ENCODE results near the gene SLC38A11. TPM values are rescaled to one million over a fixed set of nuclear protein-coding genes. Genes with fewer than 3 reads are reported as not detected.

SLC38A11 gene
- total and polyA plus RNA-seq, 4 experiments from 2014 or later = not detected

DNA sequence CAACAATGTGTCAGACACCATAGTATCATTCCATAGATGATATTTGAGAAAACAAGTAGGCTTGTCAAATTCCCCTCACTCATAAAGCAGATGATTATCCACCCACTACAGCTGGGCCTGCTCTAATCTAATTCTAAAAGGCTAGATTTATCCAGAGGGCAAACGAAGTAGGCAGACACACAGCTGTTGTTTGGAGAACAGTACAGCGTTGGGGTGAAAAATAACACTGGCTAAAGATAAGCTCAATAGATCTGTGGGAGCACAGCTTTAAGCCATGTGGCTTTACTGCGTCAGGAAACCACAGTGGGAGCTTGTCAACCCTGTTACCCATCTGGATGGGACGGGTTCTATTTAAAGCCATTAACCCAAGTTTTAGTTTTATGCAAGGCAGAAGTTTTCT, 64.8 kb downstream of the SLC38A11 start:
- POLR2A ChIA-PET (ENCODE audit: partially characterized antibody) = no interaction called here
- CTCF ChIA-PET (ENCODE audit: partially characterized antibody) = no interaction called here
- peaks cover 0 to 2% (median 0%) of the 10 kb centered on the region in 8 donors for H3K9me3 Mint-ChIP-seq
- H3K4me1 Mint-ChIP-seq = no peaks in the 10 kb centered on the region
- H3K27me3 Mint-ChIP-seq = no peaks in the 10 kb centered on the region
- no peaks in the 10 kb centered on the region for H3K36me3 Mint-ChIP-seq
- H3K36me3 ChIP-seq (ENCODE audit: insufficient read depth, low read length) = no peaks in the 10 kb centered on the region
- no peak overlapping the region for H3K4me3 ChIP-seq (ENCODE audit: low read length in 2 of 2)
- no peak overlapping the region for H3K27ac Mint-ChIP-seq
- no peak for DNase-seq
- H3K27ac ChIP-seq (ENCODE audit: low read depth, low read length) = no peak overlapping the region
- no peaks in the 10 kb centered on the region for H3K9me3 ChIP-seq (ENCODE audit: control insufficient read depth in 1 of 2, low read length in 2 of 2)
- intact Hi-C loops (cut with micrococcal nuclease) = no loop called here
- no peaks in the 10 kb centered on the region for H3K27me3 ChIP-seq (ENCODE audit: insufficient read depth, low read length)
- H3K4me1 ChIP-seq (ENCODE audit: insufficient read depth, low read length) = no peaks in the 10 kb centered on the region
- H3K4me3 Mint-ChIP-seq = no peak overlapping the region

DNA sequence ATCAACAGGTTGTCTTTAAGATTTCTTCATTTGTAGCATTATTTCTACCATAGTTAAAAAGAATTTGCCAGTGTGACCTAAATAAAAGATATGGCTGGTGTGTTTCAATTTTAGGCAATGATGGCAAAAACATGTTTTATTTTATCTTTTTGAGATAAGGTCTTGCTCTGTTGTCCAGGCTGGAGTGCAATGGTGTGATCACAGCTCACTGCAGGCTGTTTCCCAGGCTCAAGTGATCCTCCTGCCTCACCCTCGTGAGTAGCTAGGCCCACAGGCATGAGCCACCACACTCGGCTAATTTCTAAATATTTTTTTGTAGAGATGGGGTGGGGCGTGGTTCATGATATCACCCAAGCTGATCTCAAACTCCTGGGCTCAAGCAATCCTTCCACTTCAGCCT, 66.7 kb downstream of the SLC38A11 start:
- DNase-seq = no peak
- H3K9me3 Mint-ChIP-seq = no peaks in the 10 kb centered on the region
- no peaks in the 10 kb centered on the region for H3K36me3 Mint-ChIP-seq
- no peak overlapping the region for H3K4me3 ChIP-seq (ENCODE audit: low read length in 2 of 2)
- ChIA-PET CTCF (ENCODE audit: partially characterized antibody) (no interaction called here), POLR2A (ENCODE audit: partially characterized antibody) (no interaction called here)
- no peak overlapping the region for H3K27ac ChIP-seq (ENCODE audit: low read depth, low read length)
- H3K27ac Mint-ChIP-seq = no peak overlapping the region
- H3K4me3 Mint-ChIP-seq = no peak overlapping the region
- H3K27me3 Mint-ChIP-seq = no peaks in the 10 kb centered on the region
- H3K4me1 Mint-ChIP-seq = no peaks in the 10 kb centered on the region
- intact Hi-C loops (cut with micrococcal nuclease) = no loop called here
- H3K9me3 ChIP-seq (ENCODE audit: control insufficient read depth in 1 of 2, low read length in 2 of 2) = no peaks in the 10 kb centered on the region
- H3K4me1 ChIP-seq (ENCODE audit: insufficient read depth, low read length) = no peaks in the 10 kb centered on the region
- H3K27me3 ChIP-seq (ENCODE audit: insufficient read depth, low read length) = no peaks in the 10 kb centered on the region
- H3K36me3 ChIP-seq (ENCODE audit: insufficient read depth, low read length) = no peaks in the 10 kb centered on the region

GRCh38 chr2:164887434-164888144, 67.7 kb downstream of the SLC38A11 start:
- no peaks in the 10 kb centered on the region for H3K27me3 ChIP-seq (ENCODE audit: insufficient read depth, low read length)
- H3K9me3 Mint-ChIP-seq = peaks cover 0 to 3% (median 0%) of the 10 kb centered on the region in 8 donors
- no peaks in the 10 kb centered on the region for H3K27me3 Mint-ChIP-seq
- H3K27ac Mint-ChIP-seq = no peak overlapping the region
- H3K4me3 Mint-ChIP-seq = no peak overlapping the region
- H3K4me1 ChIP-seq (ENCODE audit: insufficient read depth, low read length) = no peaks in the 10 kb centered on the region
- no peaks in the 10 kb centered on the region for H3K4me1 Mint-ChIP-seq
- DNase-seq = no peak
- no peak overlapping the region for H3K4me3 ChIP-seq (ENCODE audit: low read length in 2 of 2)
- intact Hi-C loops (cut with micrococcal nuclease) = no loop called here
- ChIA-PET CTCF (ENCODE audit: partially characterized antibody) (no interaction called here), POLR2A (ENCODE audit: partially characterized antibody) (no interaction called here)
- no peaks in the 10 kb centered on the region for H3K36me3 Mint-ChIP-seq
- no peak overlapping the region for H3K27ac ChIP-seq (ENCODE audit: low read depth, low read length)
- no peaks in the 10 kb centered on the region for H3K36me3 ChIP-seq (ENCODE audit: insufficient read depth, low read length)
- no peaks in the 10 kb centered on the region for H3K9me3 ChIP-seq (ENCODE audit: control insufficient read depth in 1 of 2, low read length in 2 of 2)

DNA sequence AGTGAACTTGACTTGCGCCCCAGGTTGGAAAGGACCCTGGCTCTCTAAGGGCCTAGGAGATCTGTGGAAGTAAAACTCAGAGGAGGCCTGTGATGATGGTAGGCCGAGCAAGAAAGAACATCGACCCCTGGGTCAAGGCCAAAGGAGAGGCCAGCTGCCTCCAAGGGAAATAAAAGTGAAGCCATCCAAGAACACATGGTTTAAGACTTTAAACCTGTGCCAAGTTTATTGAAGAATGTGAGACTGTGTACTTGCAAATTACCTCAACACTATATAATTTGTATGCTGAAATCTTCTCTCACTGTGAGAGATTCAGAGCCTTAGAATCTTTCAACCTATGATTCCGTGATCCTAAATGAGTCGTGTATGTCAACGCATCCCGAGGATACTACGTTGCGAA, 73.0 kb downstream of the SLC38A11 start:
- H3K9me3 Mint-ChIP-seq = peaks cover 0 to 3% (median 0%) of the 10 kb centered on the region in 8 donors
- no peak overlapping the region for H3K27ac Mint-ChIP-seq
- H3K4me3 Mint-ChIP-seq = no peak overlapping the region
- Histone ChIP-seq H3K9me3 (ENCODE audit: control insufficient read depth in 1 of 2, low read length in 2 of 2) (no peaks in the 10 kb centered on the region), H3K36me3 (ENCODE audit: insufficient read depth, low read length) (no peaks in the 10 kb centered on the region), H3K4me1 (ENCODE audit: insufficient read depth, low read length) (no peaks in the 10 kb centered on the region), H3K4me3 (ENCODE audit: low read length in 2 of 2) (no peak overlapping the region), H3K27ac (ENCODE audit: low read depth, low read length) (no peak overlapping the region), H3K27me3 (ENCODE audit: insufficient read depth, low read length) (no peaks in the 10 kb centered on the region)
- POLR2A ChIA-PET (ENCODE audit: partially characterized antibody) = no interaction called here
- H3K36me3 Mint-ChIP-seq = no peaks in the 10 kb centered on the region
- CTCF ChIA-PET (ENCODE audit: partially characterized antibody) = no interaction called here
- intact Hi-C loops (cut with micrococcal nuclease) = no loop called here
- no peaks in the 10 kb centered on the region for H3K4me1 Mint-ChIP-seq
- DNase-seq = no peak
- no peaks in the 10 kb centered on the region for H3K27me3 Mint-ChIP-seq

- no peak overlapping the region for H3K27ac Mint-ChIP-seq
- no peak overlapping the region for H3K27ac ChIP-seq (ENCODE audit: low read depth, low read length)
- H3K4me1 ChIP-seq (ENCODE audit: insufficient read depth, low read length) = no peaks in the 10 kb centered on the region
- no peaks in the 10 kb centered on the region for H3K27me3 ChIP-seq (ENCODE audit: insufficient read depth, low read length)
- peaks cover 0 to 3% (median 0%) of the 10 kb centered on the region in 8 donors for H3K9me3 Mint-ChIP-seq
- ChIA-PET POLR2A (ENCODE audit: partially characterized antibody) (no interaction called here), CTCF (ENCODE audit: partially characterized antibody) (no interaction called here)
- H3K36me3 Mint-ChIP-seq = no peaks in the 10 kb centered on the region
- H3K9me3 ChIP-seq (ENCODE audit: control insufficient read depth in 1 of 2, low read length in 2 of 2) = no peaks in the 10 kb centered on the region
- no peak for DNase-seq
- H3K27me3 Mint-ChIP-seq = no peaks in the 10 kb centered on the region
- no peaks in the 10 kb centered on the region for H3K36me3 ChIP-seq (ENCODE audit: insufficient read depth, low read length)
- intact Hi-C loops (cut with micrococcal nuclease) = no loop called here
- H3K4me1 Mint-ChIP-seq = no peaks in the 10 kb centered on the region
- no peak overlapping the region for H3K4me3 ChIP-seq (ENCODE audit: low read length in 2 of 2)
- H3K4me3 Mint-ChIP-seq = no peak overlapping the region
Observed at GRCh38 chr2:164881524-164881923, 73.8 kb downstream of the SLC38A11 start.

DNA sequence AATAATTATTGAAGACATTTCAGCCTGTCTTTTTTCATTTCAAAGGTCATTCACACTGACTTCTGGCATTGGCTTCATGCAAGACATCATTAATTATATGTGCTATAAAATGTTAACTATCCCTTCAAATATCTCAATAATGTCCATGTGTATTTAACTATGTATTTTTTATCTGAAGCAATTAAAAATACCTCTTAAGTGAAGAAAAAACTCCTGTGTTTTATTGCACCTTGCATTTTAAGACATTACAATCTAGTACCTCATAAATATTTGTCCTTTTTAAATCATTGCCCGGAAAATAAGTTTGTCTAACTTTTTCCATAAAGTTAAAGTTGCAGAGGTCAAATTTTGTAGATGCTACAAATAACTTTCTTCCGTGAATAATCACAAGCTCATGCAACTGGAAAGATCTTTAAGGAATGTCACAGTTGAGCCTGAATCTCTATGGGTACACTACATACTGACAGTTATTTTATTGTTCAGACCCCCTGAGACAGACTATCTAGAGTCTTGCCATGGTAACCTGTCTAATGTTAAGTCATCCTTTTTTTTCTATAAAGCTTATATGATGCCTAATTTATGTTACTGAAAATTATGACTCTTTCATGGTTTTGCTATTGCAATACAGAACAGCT, 75.3 kb downstream of the SLC38A11 start:
- DNase-seq = no peak
- Histone ChIP-seq H3K27me3 (ENCODE audit: insufficient read depth, low read length) (no peaks in the 10 kb centered on the region), H3K36me3 (ENCODE audit: insufficient read depth, low read length) (no peaks in the 10 kb centered on the region), H3K27ac (ENCODE audit: low read depth, low read length) (no peak overlapping the region), H3K4me3 (ENCODE audit: low read length in 2 of 2) (no peak overlapping the region), H3K9me3 (ENCODE audit: control insufficient read depth in 1 of 2, low read length in 2 of 2) (no peaks in the 10 kb centered on the region), H3K4me1 (ENCODE audit: insufficient read depth, low read length) (no peaks in the 10 kb centered on the region)
- H3K4me1 Mint-ChIP-seq = no peaks in the 10 kb centered on the region
- H3K36me3 Mint-ChIP-seq = no peaks in the 10 kb centered on the region
- intact Hi-C loops (cut with micrococcal nuclease) = no loop called here
- no peaks in the 10 kb centered on the region for H3K27me3 Mint-ChIP-seq
- H3K27ac Mint-ChIP-seq = no peak overlapping the region
- peaks cover 0 to 3% (median 0%) of the 10 kb centered on the region in 8 donors for H3K9me3 Mint-ChIP-seq
- CTCF ChIA-PET (ENCODE audit: partially characterized antibody) = no interaction called here
- H3K4me3 Mint-ChIP-seq = no peak overlapping the region
- POLR2A ChIA-PET (ENCODE audit: partially characterized antibody) = no interaction called here

- no peaks in the 10 kb centered on the region for H3K4me1 ChIP-seq (ENCODE audit: insufficient read depth, low read length)
- intact Hi-C loops (cut with micrococcal nuclease) = no loop called here
- H3K27ac ChIP-seq (ENCODE audit: low read depth, low read length) = no peak overlapping the region
- Mint-ChIP-seq H3K27ac (no peak overlapping the region), H3K4me1 (no peaks in the 10 kb centered on the region), H3K9me3 (peaks cover 0 to 4% (median under 1%) of the 10 kb centered on the region in 8 donors), H3K27me3 (peaks cover 0 to 1% of the 10 kb centered on the region in 2 donors), H3K4me3 (no peak overlapping the region), H3K36me3 (no peaks in the 10 kb centered on the region)
- no peaks in the 10 kb centered on the region for H3K9me3 ChIP-seq (ENCODE audit: control insufficient read depth in 1 of 2, low read length in 2 of 2)
- H3K36me3 ChIP-seq (ENCODE audit: insufficient read depth, low read length) = no peaks in the 10 kb centered on the region
- H3K4me3 ChIP-seq (ENCODE audit: low read length in 2 of 2) = no peak overlapping the region
- H3K27me3 ChIP-seq (ENCODE audit: insufficient read depth, low read length) = no peaks in the 10 kb centered on the region
- no peak for DNase-seq
- ChIA-PET POLR2A (ENCODE audit: partially characterized antibody) (no interaction called here), CTCF (ENCODE audit: partially characterized antibody) (interaction anchor here (1.5 kb wide), 1 partner anchor 18 kb away, joined by 3 read pairs; no protein-coding TSS in a partner anchor)
Observed at GRCh38 chr2:164877927-164878326, 77.4 kb downstream of the SLC38A11 start.

Data from CD4-positive, alpha-beta memory T cell (primary cell).